Cerebellar cortex (tissue), 1 donor: ENCODE data around the gene PABPN1.

ENCODE experiments used
- DNase-seq: peaks from one replicate; pipeline ENCODE4 v3.0.0-alpha.2; 2015; ENCODE audit warnings: low spot score

Gene PABPN1

GRCh38 chr14:23358042-23358441 is 36.8 kb downstream of the PABPN1 start:
- DNase-seq, result no peak

- DNase-seq, result no peak
Measured at GRCh38 chr14:23358553-23359166, 37.4 kb downstream of the PABPN1 start.

GRCh38 chr14:23359167-23359626 is 37.9 kb downstream of the PABPN1 start:
- no peak for DNase-seq

- no peak for DNase-seq
Measured at GRCh38 chr14:23359722-23360447, 38.6 kb downstream of the PABPN1 start.

DNA sequence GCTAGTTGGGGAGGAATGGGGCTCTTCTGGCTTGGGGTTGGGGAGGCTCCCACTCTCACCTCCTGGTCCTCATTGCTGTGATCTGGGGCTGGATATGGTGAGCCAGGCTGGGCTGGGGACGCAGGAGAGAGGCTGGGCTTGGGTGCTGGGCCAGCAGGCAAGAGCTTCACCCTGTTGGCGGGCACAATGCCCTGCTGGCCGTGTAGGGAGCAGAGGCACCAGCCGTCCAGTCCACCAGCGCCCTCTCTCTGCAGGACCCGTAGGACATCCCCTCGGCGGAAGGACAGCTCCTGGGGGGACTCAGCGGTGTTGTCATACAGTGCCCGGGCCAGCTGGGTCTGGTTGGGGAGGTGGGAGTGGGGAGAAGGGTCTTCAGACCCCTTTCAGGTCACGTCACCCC is 39.2 kb downstream of the PABPN1 start:
- DNase-seq, result no peak

GRCh38 chr14:23361320-23361719 is 40.1 kb downstream of the PABPN1 start:
- no peak for DNase-seq

DNA sequence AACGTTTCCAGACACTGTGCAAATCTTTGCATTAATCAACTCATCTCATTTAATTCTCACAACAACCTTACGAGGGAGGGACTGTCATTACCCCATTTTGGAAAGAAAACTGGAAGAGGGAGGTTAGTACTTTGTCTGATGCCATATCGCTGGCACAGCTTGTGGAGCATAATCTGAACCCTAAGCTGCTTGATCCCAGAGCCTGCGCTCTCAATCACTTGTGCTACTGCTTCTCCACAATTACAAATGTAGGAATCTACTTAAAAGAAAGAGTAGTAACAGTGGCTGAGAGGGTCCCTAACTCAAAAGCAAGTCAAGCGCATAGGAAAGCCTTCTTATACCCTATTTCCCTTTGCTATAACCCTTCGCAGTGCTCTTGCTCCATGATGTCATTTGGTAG is 40.5 kb downstream of the PABPN1 start:
- DNase-seq, result no peak

- no peak for DNase-seq
Measured at GRCh38 chr14:23362200-23362599, 40.9 kb downstream of the PABPN1 start.

DNA sequence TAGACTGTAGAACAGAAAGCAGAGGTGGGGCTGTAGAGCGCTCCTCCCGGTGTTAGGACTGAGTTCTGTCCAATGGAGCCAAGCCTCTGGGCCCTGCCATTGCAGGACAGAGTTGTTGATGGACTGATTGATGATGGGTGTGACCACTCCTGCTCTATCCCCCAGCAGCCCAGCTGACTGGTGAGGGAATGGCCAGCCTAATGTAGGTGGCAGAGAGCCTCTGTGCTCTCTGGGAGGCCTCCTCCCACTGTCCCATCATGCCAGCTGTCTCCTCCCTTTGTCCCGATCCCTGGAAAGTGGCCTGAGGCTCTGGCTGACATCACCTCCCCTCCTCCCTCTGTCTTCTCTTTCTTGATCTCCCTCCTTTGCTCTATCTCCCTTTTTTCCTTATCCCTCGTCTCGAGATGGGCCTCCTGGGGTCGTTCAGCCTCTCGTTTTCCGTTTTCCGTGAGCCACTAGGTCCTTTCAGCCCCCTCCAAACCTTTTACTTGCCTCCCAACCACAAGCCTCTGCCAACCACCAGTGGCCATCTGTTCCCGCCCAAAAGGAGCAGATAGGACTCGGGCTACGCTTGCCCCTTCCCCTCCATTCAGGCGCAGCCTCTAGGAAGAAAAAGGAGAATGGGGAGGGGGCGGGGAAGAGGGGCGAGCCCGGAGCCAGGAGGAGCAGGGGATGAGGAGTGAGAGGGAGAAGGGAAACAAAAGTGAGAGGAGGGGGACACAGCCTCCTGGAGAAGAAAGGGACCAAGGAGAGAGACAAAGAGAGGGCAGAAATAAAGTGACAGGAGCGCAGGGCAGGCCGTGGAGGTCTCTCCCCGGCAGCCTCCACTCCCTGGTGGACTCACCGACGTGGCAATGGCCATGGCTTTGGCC is 43.1 kb downstream of the PABPN1 start:
- DNase-seq, result peak; percentile 51

- DNase-seq, result no peak
Measured at GRCh38 chr14:23365036-23365731, 43.9 kb downstream of the PABPN1 start, which contains the start of gene EFS. Gene EFS, minus strand, starts transcription at chr14:23365172. Its CDS starts 147 bp downstream, at chr14:23365025.

GRCh38 chr14:23365732-23366425 is 44.6 kb downstream of the PABPN1 start:
- DNase-seq, result peak; percentile 30

DNA sequence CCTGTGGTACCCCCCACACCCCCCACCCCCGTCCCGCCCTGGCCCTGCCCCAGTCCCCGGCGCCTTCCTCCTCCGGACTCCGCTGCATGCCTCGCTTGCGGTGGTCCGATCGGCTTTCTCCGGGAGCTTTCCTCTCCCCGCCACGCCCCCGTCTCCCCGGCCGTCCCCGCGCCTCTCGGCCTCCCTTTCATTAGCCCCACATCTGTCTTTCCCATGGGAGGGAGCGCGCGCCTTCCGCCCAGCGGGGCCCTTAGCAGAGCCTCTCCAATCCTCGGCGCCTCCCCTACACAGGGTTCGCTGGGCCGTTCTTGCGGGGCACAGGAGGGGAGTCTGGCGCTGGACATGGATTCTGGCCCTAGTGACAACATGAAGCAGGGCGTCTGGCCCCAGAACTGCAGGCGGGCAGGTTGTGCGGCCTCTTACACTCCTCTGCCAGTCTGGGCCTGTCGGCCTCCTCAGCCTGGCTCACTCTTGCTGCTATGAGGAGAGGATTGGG is 45.2 kb downstream of the PABPN1 start:
- DNase-seq, result peak; percentile 22

DNA sequence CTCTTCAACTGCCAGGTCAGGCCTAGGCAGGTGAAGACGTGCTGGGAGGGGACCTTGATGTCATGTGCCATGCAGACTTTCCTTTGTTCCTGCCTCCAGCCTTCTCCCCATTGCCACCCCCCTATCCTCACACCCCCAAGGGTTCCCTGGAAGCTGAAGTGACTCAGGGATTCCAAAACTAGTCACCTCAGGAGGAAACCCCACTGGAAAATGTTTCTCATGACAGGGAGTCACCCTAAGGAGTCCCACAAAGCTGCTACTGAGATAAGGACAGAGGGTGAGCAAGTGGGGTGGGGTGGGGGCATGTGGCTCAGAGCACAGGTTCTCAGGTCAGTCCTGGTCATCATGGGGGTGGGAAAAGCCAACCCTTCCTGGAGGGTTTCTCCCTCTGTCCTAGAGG is 49.0 kb downstream of the PABPN1 start:
- no peak for DNase-seq

DNA sequence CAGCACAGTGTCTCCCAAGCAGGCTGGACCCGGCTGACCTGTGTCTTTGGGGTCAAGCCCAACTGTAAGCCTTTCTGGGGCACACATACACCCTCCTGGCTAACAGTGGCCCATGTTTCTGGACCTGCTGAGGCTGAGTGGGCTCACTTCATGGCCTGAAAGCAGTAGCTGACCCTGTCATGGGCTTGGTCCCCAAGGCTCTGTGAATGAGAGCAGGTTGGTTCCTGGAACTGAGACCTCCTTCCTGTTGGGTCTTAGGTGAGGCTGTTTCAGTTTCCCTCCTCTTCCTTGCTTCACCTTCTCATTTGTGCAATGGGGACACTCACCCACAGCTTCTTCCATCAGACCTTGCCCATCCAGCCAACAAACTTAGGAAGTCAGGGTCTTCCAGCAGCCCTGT is 50.6 kb downstream of the PABPN1 start:
- no peak for DNase-seq

DNA sequence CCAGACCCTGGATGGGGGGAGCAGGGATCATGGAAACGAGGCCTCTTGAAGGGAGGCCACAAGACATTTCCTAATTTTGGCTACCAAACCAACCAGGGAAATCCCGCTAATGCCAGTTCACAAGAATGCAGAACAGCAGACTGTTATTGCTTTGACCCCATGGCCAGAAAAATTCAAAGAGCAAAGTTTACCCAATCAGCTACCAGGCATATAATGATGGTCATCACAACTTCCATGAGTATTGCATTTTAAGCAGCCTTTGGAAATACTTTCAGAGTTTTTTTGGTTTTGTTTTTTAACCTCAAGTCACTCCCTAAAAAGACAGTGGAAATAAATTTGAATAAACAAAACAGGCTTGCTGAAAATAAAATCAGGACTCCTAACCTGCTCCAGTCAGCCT is 51.3 kb downstream of the PABPN1 start, which contains the start of gene IL25:
TSS of gene IL25 (plus strand) at position 301 of the 400 bp plus-strand sequence.
- no peak for DNase-seq

DNA sequence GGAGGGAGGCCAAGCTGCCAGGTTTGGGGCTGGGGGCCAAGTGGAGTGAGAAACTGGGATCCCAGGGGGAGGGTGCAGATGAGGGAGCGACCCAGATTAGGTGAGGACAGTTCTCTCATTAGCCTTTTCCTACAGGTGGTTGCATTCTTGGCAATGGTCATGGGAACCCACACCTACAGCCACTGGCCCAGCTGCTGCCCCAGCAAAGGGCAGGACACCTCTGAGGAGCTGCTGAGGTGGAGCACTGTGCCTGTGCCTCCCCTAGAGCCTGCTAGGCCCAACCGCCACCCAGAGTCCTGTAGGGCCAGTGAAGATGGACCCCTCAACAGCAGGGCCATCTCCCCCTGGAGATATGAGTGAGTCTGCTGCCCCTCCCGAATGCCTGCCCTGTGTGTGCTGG is 51.8 kb downstream of the PABPN1 start:
- no peak for DNase-seq
